ENCODE data around the gene MBD1.

DNA sequence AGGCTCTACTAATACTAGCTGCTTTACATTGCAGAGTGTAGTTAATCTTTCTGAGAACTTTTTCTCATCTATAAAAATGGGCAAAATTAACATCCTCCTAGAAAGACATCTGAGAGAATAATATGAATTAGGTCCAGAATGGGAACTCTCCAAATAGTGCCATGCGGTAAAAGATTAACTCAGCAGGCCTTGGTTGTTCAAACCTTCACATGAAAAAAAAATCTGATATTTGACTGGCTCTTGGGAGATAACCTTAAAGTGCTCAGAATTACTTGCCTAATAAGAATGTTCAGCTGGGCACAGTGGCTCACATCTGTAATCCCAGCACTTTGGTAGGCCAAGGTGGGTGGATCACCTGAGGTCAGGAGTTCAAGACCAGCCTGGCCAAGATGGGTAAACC lies 11.7 kb upstream of the MBD1 start:
- TF ChIP-seq CTCF (conservative IDR thresholded peaks at IDR 0.05; ENCODE audit: low read depth, low read length) (no peak), EZH2 (IDR thresholded peaks at IDR 0.05; ENCODE audit: borderline replicate concordance, low read depth, low read length, poor library complexity, severe bottlenecking) (no peak)

Measured in A673 (cell line).